Heart left ventricle (tissue), 13 donors: ENCODE measurements around the gene PABPN1L.

Source experiments
- POLR2A ChIP-seq, 2 donors: fragments of 450-650 bp; IDR thresholded peaks; one replicate each; pipeline ENCODE4 v1.6.1; 2017; ENCODE audit warnings: antibody characterized with exemption in 2 of 2, mild to moderate bottlenecking in 2 of 2, moderate library complexity in 2 of 2
- TF ChIP-seq, protein P1 (sequence below), 12 donors: fragments of 200-600 bp; sonication (generic) in 4 of 12; IDR thresholded peaks; one replicate each; pipeline versions ENCODE4 v1.5.0 to v1.8.0; 2018 to 2022; ENCODE audit warnings: antibody characterized with exemption in 12 of 12, mild to moderate bottlenecking in 5 of 12
- donor health status: ischemic (EF 13 %, LVEDD 7.1; RV severe dilation, severe dysfunction).
- donor health status: DM: no; HTN: yes; CAD: no.
- donor health status: DM: no; HTN: no; CAD: no.
- donor health status: ischemic (EF 25% LVEDD 6.9; RV normal size, moderate dysfunction).
- donor health status: ischemic (EF 25% LVEDD 5.7; RV mildly dilated, moderate dysfunction).
- donor health status: ischemic (EF 35%, LVEDD 5.7; RV mildly dilated, moderate dysfunction).
- donor health status: nonischemic (EF 11% LVEDD 7.7; RV severe dilation, severe dysfunction).
- donor health status: DM: yes; HTN: yes; CAD: no.
- donor health status: PGD.
- donor health status: ischemic (EF 29% LVEDD 5.4; RV normal size, mild dysfunction).
- donor health status: nonischemic (EF 23%, LVEDD 6.1; RV moderate dilation, normal function).

GRCh38 chr16:88825146-88825545 lies 41.3 kb downstream of the PABPN1L start:
- TF ChIP-seq, protein P1, sequence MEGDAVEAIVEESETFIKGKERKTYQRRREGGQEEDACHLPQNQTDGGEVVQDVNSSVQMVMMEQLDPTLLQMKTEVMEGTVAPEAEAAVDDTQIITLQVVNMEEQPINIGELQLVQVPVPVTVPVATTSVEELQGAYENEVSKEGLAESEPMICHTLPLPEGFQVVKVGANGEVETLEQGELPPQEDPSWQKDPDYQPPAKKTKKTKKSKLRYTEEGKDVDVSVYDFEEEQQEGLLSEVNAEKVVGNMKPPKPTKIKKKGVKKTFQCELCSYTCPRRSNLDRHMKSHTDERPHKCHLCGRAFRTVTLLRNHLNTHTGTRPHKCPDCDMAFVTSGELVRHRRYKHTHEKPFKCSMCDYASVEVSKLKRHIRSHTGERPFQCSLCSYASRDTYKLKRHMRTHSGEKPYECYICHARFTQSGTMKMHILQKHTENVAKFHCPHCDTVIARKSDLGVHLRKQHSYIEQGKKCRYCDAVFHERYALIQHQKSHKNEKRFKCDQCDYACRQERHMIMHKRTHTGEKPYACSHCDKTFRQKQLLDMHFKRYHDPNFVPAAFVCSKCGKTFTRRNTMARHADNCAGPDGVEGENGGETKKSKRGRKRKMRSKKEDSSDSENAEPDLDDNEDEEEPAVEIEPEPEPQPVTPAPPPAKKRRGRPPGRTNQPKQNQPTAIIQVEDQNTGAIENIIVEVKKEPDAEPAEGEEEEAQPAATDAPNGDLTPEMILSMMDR (IDR thresholded peaks at IDR 0.05), result no peak
- TF ChIP-seq POLR2A (IDR thresholded peaks at IDR 0.05), result no peak
